HG03095 (cell line): ENCODE results near the gene WRAP73.

ENCODE experiments used
- ATAC-seq: cut with Tn5 transposase; IDR thresholded peaks from one replicate; pipeline ENCODE4 v1.9.1; 2021; ENCODE audit warnings: moderate library complexity; ENCODE audit not compliant: unreplicated experiment

The WRAP73 gene

DNA sequence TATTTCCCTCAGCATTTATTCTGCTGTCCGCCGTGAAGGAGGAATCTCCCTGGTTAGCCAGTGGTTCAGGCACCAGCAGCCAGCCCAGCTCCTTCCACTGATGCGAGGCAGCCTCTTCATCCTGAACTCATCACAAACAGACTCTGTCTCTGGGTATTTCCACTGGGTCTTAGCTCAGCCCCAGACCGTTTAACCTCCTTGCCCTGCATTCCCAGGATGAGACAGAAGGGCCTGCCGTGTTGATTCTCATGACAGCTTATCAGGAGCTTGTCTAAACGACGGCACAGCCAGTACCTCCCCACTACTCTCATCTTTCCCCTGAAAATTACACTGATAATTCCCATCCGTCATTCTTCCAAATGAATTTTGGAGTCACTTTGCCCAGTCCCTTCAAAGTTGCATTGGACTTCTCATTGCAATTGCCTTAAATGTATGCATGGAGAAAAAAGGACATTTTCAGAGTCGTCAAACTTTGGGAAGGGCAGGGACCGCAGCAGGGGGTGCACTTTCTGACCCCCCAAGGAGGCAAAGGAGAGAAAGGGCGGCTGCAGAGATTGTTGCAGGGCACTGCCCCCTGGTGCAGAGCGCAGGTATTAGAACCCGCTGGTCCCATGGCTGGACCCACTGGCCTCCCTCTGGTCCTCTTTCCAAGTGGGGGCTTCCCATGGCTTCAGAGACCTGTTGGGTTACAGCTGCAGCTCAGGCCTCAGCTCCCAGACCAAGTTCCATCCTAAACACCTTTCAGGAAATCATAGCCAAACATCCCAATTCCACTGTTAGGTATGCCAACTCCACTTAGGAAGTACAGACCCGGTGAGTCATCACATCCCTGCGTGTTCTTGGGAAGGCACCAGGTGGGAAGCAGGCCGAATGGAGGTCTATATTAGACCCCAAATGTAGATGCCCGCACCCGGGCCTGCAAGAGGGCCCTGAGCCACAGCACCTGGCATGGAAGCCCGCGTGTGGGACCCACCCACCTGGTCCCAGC is 34.9 kb downstream of the WRAP73 start:
- no peak for ATAC-seq

DNA sequence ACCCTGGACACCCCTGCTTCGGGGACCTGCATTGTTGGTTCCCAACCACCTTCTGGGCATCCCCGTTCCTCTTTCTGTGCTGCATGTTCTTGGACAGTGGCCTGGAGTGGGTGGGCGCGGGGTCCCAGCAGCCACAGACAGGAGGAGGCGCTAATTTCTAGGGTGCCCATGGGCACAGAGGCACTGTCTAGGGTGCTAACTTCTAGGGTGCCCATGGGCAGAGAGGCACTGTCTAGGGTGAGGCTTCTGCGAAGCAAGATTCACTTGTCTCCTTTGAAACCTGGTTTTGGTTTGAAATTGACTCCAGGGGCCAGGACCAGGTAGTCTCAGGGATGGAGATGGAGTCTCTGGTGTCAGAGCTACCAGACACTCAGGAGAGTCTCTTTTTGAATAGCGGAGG is 37.8 kb downstream of the WRAP73 start:
- no peak for ATAC-seq

DNA sequence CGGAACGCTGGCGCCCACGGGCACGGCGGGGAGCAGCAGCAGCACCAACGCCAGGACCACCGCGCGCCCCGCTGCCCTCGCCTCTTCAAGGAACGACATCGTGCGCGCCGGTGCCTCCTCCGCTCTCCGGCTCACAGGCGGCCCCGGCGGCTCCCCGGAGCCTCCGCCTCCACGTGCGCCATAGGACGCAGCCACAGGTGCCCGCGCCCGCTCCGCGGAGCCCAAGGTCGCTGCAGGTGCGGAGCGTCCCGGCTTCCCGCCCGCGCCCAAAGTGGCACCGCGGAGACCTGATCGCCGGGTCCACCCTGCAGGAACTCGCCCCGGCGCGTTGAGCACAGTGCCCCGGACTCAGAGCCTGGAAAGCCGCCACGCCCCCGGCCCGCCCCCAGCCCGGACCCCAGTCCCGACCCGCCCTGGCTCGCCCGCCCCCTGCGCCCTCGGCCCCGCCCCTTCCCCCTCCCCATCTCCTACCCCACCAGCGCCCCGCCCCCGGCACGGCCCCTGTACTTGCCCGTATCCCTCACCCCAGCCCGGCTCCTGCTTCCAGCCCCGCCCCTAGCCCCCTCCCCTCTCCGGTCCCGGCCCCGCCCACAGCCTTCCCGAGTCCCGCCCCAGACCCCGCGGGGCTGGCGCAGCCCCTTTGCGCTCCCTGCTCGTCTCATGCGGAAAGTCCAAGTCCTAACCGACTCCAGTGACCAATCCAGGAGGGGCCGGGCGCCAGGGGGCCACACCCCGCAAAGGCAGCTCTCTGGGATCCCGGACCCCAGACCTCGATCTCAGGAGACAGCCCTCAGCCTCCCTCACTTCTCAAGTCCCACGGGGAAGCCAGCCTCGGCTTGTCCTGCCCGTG is 38.5 kb downstream of the WRAP73 start, which contains the start of gene MEGF6:
MEGF6 (minus strand) TSS at position 339 of the 850 bp plus-strand sequence; CDS start at position 99, 240 bp downstream.
- ATAC-seq, result no peak

- ATAC-seq, result no peak
These were observed 39.3 kb downstream of the WRAP73 start for GRCh38 chr1:3610527-3611169.

DNA sequence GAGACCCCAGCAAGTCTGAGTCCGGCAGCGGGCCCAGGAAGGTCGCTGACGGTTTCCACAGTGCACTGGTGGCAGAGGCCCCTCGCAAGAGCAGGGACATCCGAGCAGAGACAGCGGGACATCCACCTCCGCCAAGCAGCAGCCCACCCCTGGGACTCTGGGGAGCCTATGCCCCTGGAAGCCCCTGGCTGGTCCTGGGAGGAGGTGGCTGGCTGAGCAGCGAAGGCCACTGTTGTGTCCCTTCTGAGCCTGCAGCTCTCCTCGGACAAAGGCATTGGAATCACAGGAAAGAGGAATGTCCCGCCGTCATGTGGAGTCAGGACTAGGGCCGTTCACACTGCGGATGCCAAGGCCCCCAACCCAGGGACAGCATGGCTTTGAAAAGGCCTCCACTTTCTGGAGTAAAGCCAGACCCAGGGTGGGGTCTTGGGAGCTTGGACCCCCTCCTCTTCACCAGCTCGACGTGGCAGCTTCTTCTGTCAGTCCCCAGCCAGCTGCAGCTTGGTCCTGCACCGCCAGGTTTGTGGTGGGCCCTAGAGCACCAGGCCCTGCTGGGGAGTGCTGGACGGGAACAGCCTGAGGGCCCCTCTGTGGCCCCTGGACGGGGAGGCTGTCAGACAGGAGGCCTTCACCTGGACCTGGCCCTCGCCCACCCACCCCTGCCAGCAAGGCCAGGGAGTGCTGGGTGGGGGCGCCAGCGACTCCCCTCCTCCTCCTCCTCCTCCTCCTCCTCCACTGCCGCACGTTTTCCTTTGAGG is 40.0 kb downstream of the WRAP73 start:
- ATAC-seq, result no peak

- no peak for ATAC-seq
These were observed 40.7 kb downstream of the WRAP73 start for GRCh38 chr1:3609016-3609768.

- no peak for ATAC-seq
These were observed 41.7 kb downstream of the WRAP73 start for GRCh38 chr1:3608154-3608553.

DNA sequence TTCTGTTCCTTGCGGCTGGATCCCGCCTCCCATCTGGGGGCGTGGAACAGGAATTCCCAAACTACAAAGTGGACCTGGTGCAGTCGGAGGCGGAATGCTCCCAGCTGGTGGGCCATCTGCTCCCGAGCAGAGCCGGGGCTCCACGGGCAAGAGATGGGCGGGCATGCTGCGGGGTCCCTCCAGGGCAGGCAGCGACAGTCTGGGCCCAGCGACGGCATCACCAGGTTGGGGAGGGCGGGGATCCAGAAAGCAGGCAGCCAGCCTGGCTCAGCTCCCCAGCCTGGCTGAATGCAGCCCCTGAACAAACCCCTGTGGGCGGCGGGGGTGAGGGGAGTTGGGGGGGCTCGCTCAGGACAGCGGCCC is 42.2 kb downstream of the WRAP73 start:
- no peak for ATAC-seq

- ATAC-seq, result no peak
These were observed 42.9 kb downstream of the WRAP73 start for GRCh38 chr1:3606779-3607702.

- no peak for ATAC-seq
These were observed 44.7 kb downstream of the WRAP73 start for GRCh38 chr1:3604997-3605823.

DNA sequence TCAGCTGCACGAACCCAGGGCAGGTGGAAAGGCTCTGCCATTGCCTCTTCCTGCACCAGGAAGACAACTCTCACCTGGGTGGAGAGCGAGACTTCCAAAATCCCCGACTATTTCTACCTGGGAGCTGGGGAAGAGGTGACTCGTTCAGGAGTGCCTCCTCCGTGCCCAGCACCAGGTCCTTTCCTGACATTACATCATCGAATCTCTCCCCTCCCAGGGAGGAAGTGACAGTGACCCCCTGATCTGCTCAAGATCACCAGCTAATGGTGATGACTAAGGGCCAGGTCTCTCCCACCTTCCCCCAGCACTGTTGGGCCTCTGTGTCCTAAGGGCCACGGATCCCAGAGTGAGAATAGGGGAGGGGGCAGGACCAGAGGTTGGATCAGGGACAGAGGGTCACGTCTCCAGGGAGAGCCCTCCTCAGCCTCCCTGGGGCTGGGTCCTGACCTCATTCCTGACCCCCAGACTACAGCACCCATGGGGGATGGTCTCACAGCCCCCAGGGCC is 45.4 kb downstream of the WRAP73 start:
- no peak for ATAC-seq

GRCh38 chr1:3603571-3604467 is 46.1 kb downstream of the WRAP73 start:
- no peak for ATAC-seq

DNA sequence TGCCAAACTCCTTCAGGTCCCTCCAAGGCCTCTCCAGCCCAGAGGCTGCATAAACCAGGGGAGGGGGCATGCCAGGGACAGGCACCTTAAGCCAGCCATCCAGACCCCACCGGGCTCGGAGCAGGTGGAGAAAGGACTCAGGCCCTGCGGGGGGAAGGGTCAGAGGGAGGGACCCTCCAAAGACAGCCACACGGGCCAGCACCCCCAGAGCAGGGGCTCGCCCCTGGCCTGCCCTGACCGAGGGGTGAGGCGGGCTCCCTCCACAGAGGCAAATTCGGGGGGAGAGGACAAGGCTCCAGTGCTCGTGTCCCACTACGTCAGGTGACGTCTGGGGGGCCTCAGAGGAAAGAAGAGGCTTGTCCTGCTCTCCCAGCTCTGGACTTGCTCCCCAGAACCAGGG is 46.7 kb downstream of the WRAP73 start:
- no peak for ATAC-seq

GRCh38 chr1:3602375-3602774 is 47.5 kb downstream of the WRAP73 start:
- no peak for ATAC-seq

GRCh38 chr1:3601743-3602142 is 48.2 kb downstream of the WRAP73 start:
- no peak for ATAC-seq

- no peak for ATAC-seq
These were observed 49.5 kb downstream of the WRAP73 start for GRCh38 chr1:3600354-3600753.

DNA sequence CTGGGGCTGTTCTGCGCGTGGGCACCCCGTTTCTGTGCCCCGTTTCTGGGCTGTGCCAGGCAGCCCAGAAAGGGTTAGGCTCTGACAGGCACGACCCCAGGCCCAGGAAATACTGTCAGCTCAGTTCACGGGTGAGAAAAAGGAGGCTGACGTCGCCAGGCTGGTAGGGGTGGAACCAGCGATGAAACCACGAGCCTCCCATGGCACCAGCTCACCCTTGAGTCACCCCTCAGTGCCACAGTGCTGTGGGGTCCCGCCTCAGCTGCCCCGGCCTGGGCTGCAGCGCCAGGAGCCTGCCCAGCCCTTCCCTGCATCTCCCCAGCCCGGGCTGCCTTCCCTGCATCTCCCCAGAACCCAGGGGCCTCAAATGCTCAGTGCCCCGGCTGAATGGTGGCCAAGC is 50.1 kb downstream of the WRAP73 start:
- no peak for ATAC-seq
